Gastroesophageal sphincter (tissue), 3 donors: ENCODE measurements around the gene GPATCH4.

Source experiments
- CTCF ChIP-seq, 4 experiments: fragments of 200-600 bp in 2 of 4; fragments of 450-650 bp in 2 of 4; sonication (generic) in 1 of 4; IDR thresholded peaks; one replicate each; pipeline ENCODE4 v1.5.1; 2017 to 2019; ENCODE audit warnings: antibody characterized with exemption in 4 of 4, mild to moderate bottlenecking in 2 of 4, moderate library complexity in 2 of 4
- EP300 ChIP-seq: sonication (generic); formaldehyde crosslinking; IDR thresholded peaks from one replicate; pipeline ENCODE4 v1.6.1; 2017; ENCODE audit warnings: antibody characterized with exemption, mild to moderate bottlenecking
- POLR2A ChIP-seq, 2 donors: fragments of 450-650 bp; IDR thresholded peaks; one replicate each; pipeline ENCODE4 v1.6.1; 2017; ENCODE audit warnings: antibody characterized with exemption in 2 of 2, mild to moderate bottlenecking in 2 of 2, moderate library complexity in 1 of 2
- POLR2AphosphoS5 ChIP-seq: sonication (generic); formaldehyde crosslinking; IDR thresholded peaks from one replicate; pipeline ENCODE4 v1.6.1; 2017; ENCODE audit warnings: antibody characterized with exemption

GRCh38 chr1:156586323-156586722 lies 15.0 kb downstream of the GPATCH4 start:
- TF ChIP-seq CTCF (IDR thresholded peaks at IDR 0.05) (no peak), POLR2AphosphoS5 (no peak), POLR2A (IDR thresholded peaks at IDR 0.05) (no peak), EP300 (no peak)
